BE2C (cell line): ENCODE results near the gene CHP1.
"Not testable (repeated sequence)": the region's sequence is repeated elsewhere in the genome, so short reads cannot be mapped to it uniquely, and the experiment has no call there.

ENCODE experiments used
- DNase-seq: peaks from one replicate; pipeline ENCODE4 v3.0.0-alpha.2; 2020
- H3K27me3 ChIP-seq: fragments of 250-450 bp; sonication (Bioruptor Pico); 2 replicates; pipeline ENCODE4 v1.5.1; 2020; ENCODE audit warnings: mild to moderate bottlenecking
- H3K36me3 ChIP-seq: fragments of 250-450 bp; sonication (Bioruptor Pico); 2 replicates; pipeline ENCODE4 v1.5.1; 2020; ENCODE audit warnings: mild to moderate bottlenecking
- H3K4me1 ChIP-seq: fragments of 250-450 bp; sonication (Bioruptor Pico); 2 replicates; pipeline ENCODE4 v1.5.1; 2020
- H3K4me3 ChIP-seq: 2 replicates; pipeline ENCODE4 v1.5.1; 2011; ENCODE audit warnings: low read depth, low read length
- H3K9me3 ChIP-seq: fragments of 250-450 bp; sonication (Bioruptor Pico); 2 replicates; pipeline ENCODE4 v1.5.1; 2020
- CTCF ChIP-seq: IDR thresholded peaks from 2 replicates; pipeline ENCODE4 v1.5.1; 2012; ENCODE audit warnings: mild to moderate bottlenecking, low read depth, low read length

The CHP1 gene

GRCh38 chr15:41292521-41292920, 61.5 kb downstream of the CHP1 start:
- no peak for TF ChIP-seq CTCF
- H3K9me3 ChIP-seq = no peaks in the 10 kb centered on the region
- DNase-seq = no peak
- no peaks in the 10 kb centered on the region for H3K27me3 ChIP-seq
- H3K4me3 ChIP-seq = no peak overlapping the region
- H3K4me1 ChIP-seq = no peaks in the 10 kb centered on the region
- peaks cover 67% of the 10 kb centered on the region for H3K36me3 ChIP-seq

- H3K4me1 ChIP-seq, H3K27me3 ChIP-seq, DNase-seq, H3K9me3 ChIP-seq, H3K4me3 ChIP-seq: not testable (repeated sequence)
- H3K36me3 ChIP-seq = peaks cover 49% of the 10 kb centered on the region
Observed at GRCh38 chr15:41301139-41301538, 70.1 kb downstream of the CHP1 start.

GRCh38 chr15:41301587-41301986, 70.5 kb downstream of the CHP1 start:
- peaks cover 4% of the 10 kb centered on the region for H3K4me1 ChIP-seq
- no peak for DNase-seq
- H3K27me3 ChIP-seq = no peaks in the 10 kb centered on the region
- H3K9me3 ChIP-seq = no peaks in the 10 kb centered on the region
- peaks cover 47% of the 10 kb centered on the region for H3K36me3 ChIP-seq
- no peak overlapping the region for H3K4me3 ChIP-seq
- TF ChIP-seq CTCF = no peak

GRCh38 chr15:41304149-41304770, 73.2 kb downstream of the CHP1 start:
- H3K4me1 ChIP-seq = peaks cover 7% of the 10 kb centered on the region
- H3K27me3 ChIP-seq = no peaks in the 10 kb centered on the region
- no peak for TF ChIP-seq CTCF
- no peak overlapping the region for H3K4me3 ChIP-seq
- no peaks in the 10 kb centered on the region for H3K9me3 ChIP-seq
- H3K36me3 ChIP-seq = peaks cover 26% of the 10 kb centered on the region
- DNase-seq = no peak

DNA sequence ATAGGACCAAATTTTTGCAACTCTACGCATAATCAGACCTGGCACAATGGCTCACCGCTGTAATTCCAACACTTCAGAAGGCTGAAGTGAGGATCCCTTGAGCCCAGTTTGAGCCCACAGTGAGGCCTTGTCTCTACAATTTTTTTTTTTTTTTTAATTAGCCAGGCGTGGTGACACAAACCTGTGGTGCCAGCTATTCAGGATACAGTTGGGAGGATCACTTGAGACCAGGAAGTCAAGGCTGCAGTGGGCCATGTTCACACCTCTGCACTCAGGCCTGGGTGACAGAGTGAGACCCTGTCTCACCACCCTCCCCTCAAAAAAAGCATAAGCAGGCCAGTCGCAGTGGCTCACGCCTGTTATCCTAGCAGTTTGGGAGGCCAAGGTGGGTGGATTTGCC, 76.6 kb downstream of the CHP1 start:
- peaks cover 7% of the 10 kb centered on the region for H3K4me1 ChIP-seq
- no peak for TF ChIP-seq CTCF
- H3K4me3 ChIP-seq = no peak overlapping the region
- no peaks in the 10 kb centered on the region for H3K27me3 ChIP-seq
- no peaks in the 10 kb centered on the region for H3K9me3 ChIP-seq
- peaks cover 14% of the 10 kb centered on the region for H3K36me3 ChIP-seq
- no peak for DNase-seq

DNA sequence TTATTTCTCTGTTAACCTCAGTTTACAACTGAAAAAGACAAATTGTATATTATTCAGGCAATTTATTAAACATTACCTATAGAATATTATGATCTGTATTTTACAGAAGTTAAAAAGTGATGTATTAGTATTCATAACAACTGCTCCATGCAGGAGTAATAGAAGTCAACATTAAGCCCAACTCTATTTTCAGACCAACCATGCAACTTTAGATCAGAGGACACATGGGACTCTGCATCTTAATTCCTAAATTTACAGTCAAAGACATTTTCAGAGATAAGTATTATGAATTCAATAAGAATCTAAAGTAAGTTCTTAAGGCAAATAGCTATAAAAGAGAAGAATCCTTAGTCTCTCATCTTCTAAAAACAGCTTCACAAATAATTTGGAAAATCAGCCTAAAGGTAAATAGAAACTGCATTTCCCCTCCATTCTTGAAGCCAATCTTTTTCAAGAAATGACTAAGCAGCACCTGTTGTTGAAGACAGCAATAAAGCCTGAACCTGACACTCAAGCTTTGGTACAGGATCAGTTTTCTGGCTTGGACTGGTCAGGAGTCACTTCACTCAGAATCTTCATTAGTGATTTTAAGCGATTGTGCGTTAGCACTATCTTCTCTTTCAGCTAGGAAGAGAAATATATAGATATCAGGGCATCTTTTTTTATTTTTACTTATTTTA, 78.3 kb downstream of the CHP1 start:
- no peak overlapping the region for H3K4me3 ChIP-seq
- H3K36me3 ChIP-seq = peaks cover 24% of the 10 kb centered on the region
- H3K27me3 ChIP-seq = no peaks in the 10 kb centered on the region
- DNase-seq = no peak
- H3K4me1 ChIP-seq = peaks cover 7% of the 10 kb centered on the region
- no peaks in the 10 kb centered on the region for H3K9me3 ChIP-seq
- TF ChIP-seq CTCF = no peak

GRCh38 chr15:41320805-41321330, 89.8 kb downstream of the CHP1 start:
- not testable (repeated sequence) for H3K4me3 ChIP-seq, H3K9me3 ChIP-seq, H3K36me3 ChIP-seq, H3K27me3 ChIP-seq, DNase-seq, H3K4me1 ChIP-seq
